ENCODE results near the gene F11.

- TF ChIP-seq REST (IDR thresholded peaks at IDR 0.05; ENCODE audit: unreplicated experiment) (no peak), EZH2phosphoT487 (IDR thresholded peaks at IDR 0.05; ENCODE audit: unreplicated experiment) (no peak), CTCF (conservative IDR thresholded peaks at IDR 0.05; ENCODE audit: low read depth in 2 of 2) (no peak), CREB1 (CRISPR knock-in tag; IDR thresholded peaks at IDR 0.05; ENCODE audit: low read depth) (no peak), EZH2 (IDR thresholded peaks at IDR 0.05; ENCODE audit: low read depth, unreplicated experiment) (no peak), POLR2AphosphoS5 (IDR thresholded peaks at IDR 0.05; ENCODE audit: low read depth) (no peak), ZNF114 (CRISPR knock-in tag; IDR thresholded peaks at IDR 0.05) (no peak)
Observed at GRCh38 chr4:186217733-186218293, 48.2 kb upstream of the F11 start.

All from GM23338 (cell line).